SIG-M5 (cell line): ENCODE results near the gene CHURC1.

Experiments
- DNase-seq: peaks from one replicate; lab custom pipeline; 2025; lab: John Stamatoyannopoulos, UW

The CHURC1 gene

DNA sequence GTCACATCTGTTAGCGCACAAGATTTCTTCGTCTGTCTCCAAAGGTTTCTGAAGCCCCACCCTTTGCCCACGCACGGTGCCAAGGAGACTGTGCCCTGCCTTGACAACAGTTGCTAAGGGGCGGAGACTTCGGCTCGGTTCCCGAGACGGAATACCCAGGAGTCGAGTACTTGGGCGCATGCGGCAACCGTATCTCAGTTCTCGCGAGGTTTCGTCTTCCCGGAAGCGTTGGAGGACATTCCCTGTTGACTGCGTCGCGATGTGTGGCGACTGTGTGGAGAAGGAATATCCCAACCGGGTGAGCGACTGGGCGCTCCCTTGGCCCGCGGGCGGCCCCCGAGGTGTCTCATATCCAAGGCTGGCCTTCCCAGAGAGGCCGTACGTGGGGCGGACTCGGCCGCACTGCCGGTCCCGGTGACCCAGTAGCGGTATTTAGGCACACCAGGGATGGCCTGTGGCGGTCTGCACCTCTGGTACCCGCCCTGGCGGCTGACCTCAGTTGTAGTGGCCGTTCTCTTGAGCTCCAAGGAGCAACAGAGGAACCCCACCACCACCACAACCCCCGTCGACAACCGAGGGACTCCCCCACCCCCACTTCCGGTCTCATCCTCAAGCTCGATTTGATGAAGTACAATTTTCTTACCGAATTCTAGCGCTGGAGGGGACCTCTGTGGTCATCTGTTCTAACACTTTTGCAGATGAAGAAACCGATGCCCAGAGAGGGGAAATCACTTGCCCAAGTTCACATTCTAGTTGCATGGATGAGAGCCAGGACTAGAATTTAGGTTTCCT, at the start of gene CHURC1:
Gene CHURC1 (plus strand): TSS at position 219 of the 792 bp plus-strand sequence. CDS start 41 bp downstream, at position 260.
- peak; percentile 73 for DNase-seq

- DNase-seq: no peak
These were observed 49.1 kb upstream of the CHURC1 start for GRCh38 chr14:64865109-64865508.

GRCh38 chr14:64865992-64866391, 48.3 kb upstream of the CHURC1 start:
- no peak for DNase-seq

GRCh38 chr14:64867182-64867581, 47.1 kb upstream of the CHURC1 start:
- DNase-seq: no peak

DNA sequence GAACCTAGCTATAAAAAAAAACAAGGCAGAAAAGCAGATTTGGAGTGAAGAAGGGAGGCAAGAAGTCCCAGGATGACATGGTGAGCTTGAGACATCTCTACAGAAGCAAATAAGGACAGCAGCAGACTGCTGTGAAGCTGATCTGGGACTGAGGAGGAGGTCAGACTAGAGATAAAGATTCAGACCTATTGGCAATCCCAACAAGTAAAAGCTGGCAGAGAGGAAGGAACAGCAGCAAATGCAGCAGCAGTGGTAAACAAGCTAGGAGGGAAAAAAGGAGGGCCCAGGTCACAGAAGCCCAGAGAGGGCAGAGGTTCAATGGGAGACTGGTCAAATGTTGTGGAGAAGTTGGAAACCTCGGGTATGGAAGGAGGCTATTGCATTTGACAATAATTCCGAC, 45.9 kb upstream of the CHURC1 start:
- DNase-seq: no peak

DNA sequence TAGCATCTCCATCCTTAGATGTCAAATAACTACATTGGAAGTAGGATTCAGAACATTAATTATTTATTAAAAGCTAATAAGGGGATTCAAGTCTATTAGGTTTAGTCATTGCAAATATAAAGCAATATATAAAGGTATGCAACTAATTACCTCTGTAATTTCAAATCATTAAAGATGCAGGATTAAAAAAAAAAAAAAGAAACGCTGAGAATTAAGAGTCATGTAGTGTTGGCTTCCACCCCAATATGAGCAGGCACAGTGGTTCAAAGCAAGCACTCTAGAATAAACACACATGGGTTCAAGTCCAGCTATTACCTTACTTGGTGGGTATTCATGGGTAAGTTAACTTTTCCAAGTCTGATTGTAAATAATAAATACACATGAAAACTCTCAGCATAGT, 45.4 kb upstream of the CHURC1 start:
- DNase-seq: no peak

GRCh38 chr14:64870160-64870559, 44.1 kb upstream of the CHURC1 start:
- no peak for DNase-seq

GRCh38 chr14:64871344-64871743, 42.9 kb upstream of the CHURC1 start:
- no peak for DNase-seq

- DNase-seq: no peak
These were observed 40.6 kb upstream of the CHURC1 start for GRCh38 chr14:64873506-64874219.

DNA sequence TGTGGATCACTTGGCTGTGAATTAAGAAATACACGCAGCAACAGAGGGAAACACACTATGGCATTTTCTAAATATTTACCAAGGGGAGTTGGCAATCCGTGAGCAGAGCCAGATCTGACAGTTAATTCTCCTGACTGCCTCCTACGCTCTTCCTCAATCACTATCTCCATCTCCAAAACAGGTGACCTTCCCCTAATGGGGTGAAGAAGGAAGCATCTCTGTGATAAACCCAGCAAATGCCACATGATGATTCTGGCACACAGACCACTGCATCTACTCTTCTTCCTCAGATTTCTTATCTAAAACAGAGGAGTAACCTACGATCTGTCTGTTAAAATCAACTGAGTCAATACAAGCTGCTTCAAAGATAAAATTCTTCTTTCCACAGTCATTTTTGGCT, 38.9 kb upstream of the CHURC1 start:
- DNase-seq: no peak

GRCh38 chr14:64877846-64878245, 36.4 kb upstream of the CHURC1 start:
- DNase-seq: no peak

- DNase-seq: no peak
These were observed 35.2 kb upstream of the CHURC1 start for GRCh38 chr14:64878837-64879634.

GRCh38 chr14:64879635-64880220, 34.5 kb upstream of the CHURC1 start, which contains the start of gene SPTB:
TSS of gene SPTB (minus strand) at chr14:64879907. CDS start at chr14:64823094, 56,813 bp downstream.
- DNase-seq: no peak

DNA sequence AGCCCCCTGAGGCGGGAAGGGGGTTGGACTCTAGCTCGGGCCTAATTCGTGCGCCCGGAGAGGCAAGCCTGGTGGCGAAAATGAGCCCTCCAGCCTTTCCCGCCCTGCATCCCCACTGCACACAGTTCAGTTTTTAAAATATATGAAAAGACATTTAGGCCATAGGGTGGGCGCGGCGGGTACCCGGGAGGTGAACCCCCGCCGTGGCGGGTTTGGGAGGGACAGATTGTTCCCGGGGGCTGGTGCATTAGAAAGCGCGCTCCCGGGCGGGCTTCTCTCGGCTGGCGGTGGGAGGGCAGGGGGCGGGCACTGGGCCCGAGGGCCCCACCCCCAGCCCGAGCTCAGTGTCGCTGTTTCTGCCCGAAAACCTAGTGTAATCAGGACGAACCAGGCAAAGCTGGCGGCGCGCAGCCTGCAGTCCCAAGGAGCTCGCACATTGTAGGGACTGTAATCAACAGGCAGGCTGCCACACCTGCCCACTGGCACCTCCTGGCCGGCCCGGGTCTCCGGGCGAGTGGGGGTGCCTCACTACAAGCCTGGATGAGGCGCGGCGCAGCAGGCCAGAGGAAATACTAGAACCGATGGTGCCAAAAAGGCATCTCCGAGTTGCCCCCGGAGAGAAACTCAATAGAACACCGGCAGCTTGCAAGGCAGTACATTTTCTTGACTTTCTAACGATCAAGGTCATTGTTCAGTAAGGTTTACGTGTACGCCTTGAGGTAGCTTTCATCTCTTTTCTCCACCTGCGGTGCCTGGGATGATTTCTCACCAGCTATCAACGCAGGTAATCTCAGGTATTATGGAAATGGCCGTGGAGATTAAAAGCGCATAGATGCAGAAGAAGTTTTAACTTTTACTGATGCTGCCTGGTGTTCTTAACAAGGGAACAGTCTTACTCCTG, 33.8 kb upstream of the CHURC1 start:
- no peak for DNase-seq

DNA sequence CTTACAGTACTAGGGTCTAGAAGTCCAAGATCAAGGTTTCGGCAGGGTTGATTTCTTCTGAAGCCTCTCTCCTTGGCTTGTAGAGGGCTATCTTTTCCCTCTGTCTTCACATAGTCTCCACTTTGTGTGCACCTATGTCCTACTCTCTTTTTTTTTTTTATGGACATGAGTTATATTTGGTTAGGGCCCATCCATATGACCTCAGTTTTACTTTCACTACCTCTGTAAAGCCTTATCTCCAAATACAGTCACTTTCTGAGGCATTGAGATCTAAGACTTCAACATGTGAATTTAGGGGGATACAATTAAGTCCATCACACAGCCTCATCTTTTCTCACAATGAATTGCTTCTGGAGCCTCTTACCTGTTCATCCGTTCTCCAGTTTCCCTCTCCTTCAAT, 28.7 kb upstream of the CHURC1 start:
- DNase-seq: no peak

- no peak for DNase-seq
These were observed 24.9 kb upstream of the CHURC1 start for GRCh38 chr14:64889352-64889751.

GRCh38 chr14:64891173-64891838, 22.9 kb upstream of the CHURC1 start:
- DNase-seq: no peak

GRCh38 chr14:64891839-64892375, 22.3 kb upstream of the CHURC1 start:
- DNase-seq: no peak

- no peak for DNase-seq
These were observed 14.3 kb upstream of the CHURC1 start for GRCh38 chr14:64899958-64900357.

DNA sequence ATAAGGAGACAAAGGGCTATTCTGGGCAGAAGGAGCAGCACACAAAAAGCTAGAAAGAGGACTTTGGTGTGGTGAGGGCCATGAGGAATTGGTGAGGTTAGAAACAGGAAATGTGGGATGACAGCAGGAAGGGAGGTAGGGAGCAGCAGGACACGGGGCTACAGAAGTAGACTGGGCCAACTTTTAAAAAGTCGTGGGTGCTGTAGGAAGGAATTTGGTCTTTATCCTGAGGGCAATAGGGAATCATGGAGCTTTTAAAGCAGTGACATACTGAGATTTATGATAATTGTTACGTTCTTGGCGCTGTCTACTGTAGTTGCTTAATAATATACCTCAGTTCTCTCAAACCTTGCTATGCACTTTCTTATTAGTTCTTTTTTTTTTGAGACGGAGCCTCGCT, 8.2 kb upstream of the CHURC1 start:
- DNase-seq: no peak
